ENCODE results near the gene NEIL3.
A peak's percentile ranks its signal among the peaks of the same experiment; 100 is the strongest.

The NEIL3 gene, protein sequence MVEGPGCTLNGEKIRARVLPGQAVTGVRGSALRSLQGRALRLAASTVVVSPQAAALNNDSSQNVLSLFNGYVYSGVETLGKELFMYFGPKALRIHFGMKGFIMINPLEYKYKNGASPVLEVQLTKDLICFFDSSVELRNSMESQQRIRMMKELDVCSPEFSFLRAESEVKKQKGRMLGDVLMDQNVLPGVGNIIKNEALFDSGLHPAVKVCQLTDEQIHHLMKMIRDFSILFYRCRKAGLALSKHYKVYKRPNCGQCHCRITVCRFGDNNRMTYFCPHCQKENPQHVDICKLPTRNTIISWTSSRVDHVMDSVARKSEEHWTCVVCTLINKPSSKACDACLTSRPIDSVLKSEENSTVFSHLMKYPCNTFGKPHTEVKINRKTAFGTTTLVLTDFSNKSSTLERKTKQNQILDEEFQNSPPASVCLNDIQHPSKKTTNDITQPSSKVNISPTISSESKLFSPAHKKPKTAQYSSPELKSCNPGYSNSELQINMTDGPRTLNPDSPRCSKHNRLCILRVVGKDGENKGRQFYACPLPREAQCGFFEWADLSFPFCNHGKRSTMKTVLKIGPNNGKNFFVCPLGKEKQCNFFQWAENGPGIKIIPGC

DNA sequence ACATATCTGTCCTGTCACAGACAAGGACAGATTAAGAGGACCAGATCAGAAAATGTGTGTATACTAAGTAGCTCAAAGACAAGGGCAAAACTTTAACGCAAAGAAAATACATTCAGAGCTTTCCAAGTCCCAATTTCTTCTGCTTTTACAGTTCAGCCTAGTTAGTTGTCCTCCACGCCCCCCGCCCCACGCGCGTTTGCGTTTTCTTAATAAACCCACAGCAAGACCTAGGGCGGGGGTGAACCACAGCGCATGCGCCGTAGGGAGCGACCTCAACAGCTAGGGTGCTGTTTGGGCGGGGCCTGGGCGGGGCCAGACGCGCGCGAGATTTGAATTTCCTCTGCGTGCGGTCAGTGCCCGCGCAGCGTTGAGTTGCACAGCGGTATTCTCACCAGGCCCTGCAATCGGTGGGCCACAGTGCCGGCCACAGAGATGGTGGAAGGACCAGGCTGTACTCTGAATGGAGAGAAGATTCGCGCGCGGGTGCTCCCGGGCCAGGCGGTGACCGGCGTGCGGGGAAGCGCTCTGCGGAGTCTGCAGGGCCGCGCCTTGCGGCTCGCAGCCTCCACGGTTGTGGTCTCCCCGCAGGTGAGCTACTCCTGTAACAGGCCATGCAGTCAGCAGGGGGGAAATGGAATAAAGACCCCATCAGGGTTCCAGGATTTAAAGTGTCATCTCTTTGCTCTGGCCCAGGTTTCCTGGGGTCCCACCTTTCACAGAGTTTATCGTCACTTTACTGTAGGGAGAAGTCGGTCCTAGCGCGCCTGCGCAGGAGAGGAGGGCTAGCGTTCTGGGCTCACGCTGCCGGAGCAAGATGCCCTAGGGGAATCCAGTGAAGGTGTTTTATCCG, at the start of gene NEIL3:
Gene NEIL3, plus strand, starts transcription at position 353 of the 850 bp plus-strand sequence. Its CDS starts 80 bp downstream, at position 433.
- peak; percentile 54 for DNase-seq

DNA sequence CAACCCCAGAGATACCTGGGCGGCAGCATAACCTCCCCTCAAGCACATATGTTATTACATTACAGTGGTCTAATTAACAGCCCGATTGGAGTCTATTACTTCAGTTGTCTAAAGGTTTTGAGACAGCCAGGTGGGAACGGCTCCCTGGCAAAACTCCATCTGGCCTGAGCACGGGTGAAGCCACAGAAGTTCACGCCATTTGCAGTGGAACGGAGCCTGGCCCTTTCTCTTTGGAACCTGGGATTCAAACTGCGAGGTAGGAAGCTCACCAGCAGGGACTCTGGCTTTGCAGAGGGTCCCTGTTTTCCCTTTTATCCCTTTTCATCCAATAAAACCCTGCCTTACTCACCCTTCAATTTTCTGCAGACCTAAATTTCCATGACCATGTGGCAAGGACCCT, 45.9 kb upstream of the NEIL3 start:
- no peak for DNase-seq

DNA sequence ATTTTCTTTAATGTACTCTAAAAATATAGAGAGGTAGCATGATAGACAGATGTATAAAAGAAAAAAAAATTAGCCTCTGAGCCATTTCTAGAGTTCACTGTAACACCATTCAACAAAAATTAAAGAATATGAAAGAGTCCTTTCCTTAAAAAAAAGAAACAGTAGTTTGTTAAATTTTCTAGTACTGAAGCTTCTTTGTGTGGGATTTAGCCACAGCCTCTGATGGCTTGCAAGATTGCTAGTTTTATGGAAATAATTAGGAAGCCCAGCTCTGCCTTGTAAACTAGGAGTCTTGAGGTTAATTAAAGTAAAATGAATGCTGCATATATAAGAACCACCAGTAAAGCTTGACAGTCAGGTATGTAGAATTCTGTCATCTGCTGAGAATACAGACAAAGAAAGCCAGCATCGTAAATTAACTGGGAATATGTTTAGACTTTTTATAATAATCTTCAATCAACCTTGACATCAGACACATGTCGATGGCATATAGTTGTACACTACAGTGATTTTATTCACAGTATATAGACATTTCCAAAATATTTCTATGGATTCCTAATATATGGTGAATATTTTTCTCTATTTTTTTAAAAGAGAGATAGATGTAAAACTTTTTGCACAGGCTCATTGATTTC, 44.8 kb upstream of the NEIL3 start:
- DNase-seq = no peak

DNA sequence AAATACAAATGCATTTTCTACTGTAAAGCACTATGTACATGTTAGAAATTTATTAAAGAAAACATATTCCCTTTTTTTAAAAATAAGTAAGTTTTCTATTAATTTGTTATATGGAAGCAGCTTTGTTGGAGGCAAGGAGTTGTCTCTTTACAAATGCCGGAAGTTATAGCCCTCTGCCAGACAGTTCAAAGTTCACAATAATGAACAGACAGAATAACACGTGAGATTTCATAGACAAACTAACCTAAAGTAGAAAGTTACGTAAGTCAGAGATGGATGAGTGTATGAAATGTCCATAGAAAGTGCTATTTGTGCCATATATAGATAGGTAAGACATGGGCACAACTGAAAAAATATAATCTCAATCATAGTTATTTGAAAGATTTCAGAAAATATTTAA, 43.9 kb upstream of the NEIL3 start:
- no peak for DNase-seq

DNA sequence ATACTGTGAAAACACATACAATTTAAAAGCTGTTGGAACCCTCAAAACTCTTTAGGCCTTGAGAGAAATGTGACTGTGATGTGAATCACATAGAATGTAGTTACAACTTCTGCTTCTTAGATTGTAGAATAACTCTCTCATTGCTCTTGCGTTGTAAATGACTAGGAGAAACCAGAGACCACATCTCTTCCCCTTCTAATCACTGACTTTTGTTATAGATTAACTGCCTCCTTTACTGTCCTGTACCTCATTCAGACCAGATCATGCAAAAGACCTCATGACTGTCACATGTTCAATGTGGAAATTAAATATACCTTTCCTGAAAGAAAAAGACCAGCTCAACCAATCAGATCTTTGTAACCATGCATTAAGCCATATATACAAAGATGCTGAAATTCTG, 43.2 kb upstream of the NEIL3 start:
- DNase-seq = no peak

DNA sequence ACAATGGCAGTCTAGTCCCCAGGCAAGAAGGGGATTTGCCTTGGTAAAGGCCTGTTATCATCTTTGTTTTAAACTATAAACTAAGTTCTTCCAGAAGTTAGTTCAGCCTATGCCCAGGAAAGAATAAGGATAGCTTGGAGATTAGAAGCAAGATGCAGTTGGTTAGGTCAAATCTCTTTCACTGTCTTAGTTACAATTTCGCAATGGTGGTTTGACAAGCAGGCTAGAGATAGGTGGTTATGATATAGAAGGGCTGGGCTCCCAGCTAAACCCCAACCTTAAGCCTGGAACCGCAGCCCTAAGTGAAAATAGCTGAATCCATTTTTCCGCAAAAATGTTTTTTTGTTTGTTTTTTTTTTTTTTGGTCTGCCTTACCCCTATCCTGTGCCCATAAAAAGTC, 41.8 kb upstream of the NEIL3 start:
- DNase-seq = no peak

DNA sequence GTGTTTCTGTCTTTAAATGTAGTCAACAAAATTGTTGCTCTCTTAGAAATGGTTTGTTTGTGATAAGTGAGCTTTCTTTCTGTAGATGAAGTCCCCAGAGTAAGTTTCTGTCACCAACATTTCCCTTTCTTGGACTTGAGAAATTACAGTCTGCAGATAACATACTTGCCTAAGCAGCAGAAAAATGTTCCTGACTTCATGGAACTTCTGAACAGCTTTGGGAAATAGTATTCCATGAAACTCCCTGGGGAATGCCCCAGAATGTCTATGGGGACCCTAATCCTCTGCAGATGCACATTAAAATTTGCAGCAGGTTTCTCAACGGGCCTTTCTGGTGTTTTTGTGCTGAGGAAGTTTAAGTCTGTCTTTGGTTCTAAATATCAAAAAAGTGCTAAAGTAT, 38.6 kb upstream of the NEIL3 start:
- DNase-seq = no peak

DNA sequence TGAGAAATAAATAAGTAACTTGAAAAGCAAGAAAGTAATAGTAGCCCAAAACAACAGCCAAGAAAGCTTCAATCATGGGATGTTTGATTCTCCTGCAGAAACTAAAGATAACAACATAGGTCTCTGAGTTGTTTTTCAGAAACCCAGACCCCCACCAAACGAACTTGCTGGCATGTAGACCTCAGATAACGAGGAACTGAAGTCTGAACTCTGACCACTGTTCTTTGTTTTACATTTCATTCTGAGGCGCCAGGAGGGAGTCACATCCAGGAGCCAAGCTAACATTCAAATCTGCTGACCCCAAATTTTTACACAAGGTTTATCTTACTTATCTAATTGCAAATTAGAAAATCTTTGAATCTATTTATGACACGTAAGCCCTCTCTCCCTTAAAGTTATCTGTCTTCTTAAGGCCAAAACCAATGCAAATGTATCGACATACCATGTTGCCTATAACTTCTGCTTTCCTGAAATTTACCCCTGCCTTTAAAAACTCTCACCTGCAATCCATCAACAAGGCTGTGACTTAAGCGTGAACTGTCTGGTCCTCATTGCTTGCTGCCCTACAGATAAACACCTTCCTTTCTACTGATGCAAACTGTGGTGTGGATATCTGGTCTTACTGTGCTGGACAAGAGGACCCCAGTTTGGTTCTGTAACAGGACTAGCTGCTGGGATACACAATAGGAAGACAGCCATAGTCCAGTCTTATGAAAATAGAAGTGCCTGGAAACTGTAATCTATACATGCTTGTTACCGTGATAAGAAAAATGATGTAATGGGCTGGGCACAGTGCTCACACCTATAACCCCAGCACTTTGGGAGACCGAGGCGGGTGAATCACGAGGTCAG, 37.5 kb upstream of the NEIL3 start:
- no peak for DNase-seq

DNA sequence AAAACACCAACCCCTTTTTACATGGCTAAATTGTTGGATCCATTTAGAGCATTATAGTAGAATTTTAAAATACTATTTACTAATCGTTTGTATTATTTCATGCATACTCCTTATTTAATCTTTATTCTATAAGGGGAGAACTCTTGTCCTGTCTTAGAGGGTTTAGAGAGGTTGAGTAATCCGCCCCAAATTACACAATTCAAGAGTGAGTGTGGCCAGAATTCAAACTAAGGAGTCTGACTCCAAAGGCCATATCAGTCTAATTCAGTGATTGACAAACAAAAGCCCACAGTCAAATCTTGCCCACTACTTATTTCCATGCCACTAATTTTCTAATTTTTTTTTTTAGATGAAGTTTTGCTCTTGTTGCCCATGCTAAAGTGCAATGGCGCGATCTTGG, 33.7 kb upstream of the NEIL3 start:
- DNase-seq = no peak

DNA sequence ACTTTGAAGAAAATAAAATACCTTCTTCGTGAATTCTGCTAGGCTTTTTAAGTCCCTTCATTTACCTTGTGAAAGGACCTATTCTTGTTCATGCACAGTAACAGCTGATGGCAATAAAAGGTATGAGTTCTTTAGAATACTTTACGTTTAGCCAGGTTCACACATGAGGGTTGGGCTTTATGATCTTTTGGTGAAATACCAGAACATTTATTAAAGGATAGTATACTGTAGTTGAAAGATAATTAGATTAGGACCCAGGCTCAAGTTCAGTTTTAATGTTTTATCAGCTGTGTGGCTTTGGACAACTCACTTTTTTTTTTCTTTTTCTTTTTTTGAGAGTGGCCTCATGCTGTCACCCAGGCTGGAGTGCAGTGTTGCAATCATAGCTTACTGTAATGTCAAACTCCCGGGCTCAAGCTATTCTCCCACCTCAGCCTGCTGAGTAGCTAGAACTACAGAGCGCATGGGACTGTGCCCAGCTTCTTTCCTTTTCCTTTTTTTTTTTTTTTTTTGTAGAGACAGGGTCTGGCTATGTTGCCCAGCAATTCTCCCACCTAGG, 28.2 kb upstream of the NEIL3 start:
- DNase-seq = no peak

DNA sequence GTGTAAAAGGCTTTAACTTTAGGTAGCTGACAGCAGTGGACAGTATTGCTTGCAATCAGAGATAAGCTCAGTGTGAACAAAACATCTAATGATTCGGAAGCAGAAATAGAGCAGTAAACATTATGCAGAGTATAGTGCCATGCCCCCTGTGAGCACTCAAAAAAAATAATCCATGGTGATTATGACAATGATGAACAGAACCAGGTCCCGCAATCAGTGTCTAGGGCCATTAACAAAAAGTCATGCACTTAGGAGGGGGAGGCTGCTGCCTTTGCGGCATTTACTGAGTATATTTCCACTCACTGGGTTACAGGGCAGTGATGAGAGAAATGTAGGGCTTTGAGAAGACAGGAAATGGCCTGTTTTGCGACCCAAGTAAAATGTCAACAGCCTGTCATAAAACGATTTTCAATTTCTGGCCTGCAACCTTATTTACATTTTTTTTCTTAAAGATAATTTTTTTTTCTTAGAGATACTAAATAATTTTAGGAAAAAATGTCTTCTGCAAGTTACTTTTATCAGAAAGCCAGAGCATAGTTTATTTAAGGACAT, 27.3 kb upstream of the NEIL3 start:
- DNase-seq = no peak

DNA sequence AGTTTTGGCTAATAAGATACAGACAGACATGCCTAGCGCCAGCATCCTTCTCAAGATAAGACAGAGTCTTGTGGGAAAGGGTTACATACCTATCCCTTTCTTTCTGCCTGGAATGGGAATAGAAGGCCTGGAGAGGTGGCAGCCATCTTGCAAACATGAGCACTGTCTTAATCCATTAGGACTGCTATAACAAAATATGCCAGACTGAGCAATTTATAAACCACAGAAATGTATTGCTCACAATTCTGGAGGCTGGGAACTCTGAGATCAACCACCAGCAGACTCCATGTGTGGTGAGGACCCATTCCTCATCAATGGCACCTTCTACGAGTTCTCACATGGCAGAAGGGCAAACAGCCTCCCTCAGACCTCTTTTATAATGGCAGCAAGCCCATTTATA, 26.5 kb upstream of the NEIL3 start:
- no peak for DNase-seq

DNA sequence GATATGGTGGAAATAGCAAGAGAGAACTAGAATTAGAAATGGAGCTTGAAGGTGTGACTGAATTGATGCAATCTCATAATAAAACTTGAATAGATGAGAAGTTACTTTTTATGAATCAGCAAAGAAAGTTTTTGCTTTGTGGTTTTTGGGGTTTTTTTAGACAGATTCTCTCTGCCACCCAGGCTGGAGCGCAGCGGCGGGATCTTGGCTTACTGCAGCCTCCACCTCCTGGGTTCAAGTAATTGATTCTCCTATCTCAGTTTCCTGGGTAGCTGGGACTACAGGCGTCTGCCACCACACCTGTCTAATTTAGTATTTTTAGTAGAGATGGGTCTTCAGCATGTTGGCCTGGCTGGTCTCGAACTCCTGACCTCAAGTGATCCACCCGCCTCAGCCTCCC, 23.7 kb upstream of the NEIL3 start:
- DNase-seq = no peak

DNA sequence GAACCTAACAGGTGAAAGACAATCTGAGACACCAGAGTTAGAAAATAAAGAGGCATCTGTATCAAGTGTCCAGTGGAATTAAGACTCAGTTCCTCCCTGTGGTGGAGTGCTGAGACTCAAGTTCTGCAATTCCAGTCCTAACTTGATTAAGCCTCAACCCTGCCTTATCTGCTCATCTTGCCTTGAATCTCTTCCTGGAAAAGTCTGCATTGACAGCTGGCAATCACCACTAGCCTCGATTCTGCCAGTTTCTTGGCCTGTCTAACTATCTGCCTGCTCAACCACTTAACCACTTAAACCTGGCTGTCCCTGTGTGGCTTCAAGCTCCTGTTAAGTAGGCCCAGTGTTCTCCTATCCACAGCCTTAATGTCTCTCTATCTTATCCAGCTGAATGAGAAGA, 22.4 kb upstream of the NEIL3 start:
- no peak for DNase-seq

DNA sequence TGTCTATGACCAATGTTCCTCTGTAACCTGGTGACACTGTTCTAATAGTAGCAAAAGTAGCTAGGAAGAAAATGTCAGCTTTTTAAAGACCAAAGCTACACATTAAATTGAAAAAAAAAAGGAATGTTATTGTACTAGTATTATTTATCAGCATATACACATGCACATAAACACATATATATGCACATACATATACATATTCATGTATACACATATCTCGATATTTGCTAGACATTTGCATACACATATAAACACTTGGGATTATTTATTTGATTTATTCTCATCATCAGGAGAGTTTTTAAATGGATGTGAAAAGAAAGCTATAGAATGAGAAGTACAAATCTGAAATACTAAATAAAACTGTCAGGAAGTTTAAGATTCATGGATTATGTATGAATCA, 21.3 kb upstream of the NEIL3 start:
- DNase-seq = no peak

DNA sequence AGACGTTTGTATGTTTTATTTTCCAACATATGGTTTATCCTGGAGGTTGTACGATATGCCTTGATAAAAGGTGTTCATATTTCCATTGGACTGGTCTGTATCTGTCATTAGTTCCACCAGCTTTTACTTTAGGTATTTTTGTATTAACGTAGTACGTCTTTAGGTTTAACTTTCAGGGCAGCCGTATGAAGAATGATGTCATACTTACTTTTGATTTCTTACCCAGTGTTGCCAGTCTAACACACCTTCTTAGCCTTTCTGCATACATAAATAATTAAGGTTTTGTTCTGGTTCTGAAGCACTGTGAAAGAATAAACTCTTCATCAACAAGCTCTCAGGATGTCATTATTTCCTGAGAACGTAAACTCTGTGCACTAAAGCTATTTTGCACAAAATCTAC, 18.9 kb upstream of the NEIL3 start:
- no peak for DNase-seq

DNA sequence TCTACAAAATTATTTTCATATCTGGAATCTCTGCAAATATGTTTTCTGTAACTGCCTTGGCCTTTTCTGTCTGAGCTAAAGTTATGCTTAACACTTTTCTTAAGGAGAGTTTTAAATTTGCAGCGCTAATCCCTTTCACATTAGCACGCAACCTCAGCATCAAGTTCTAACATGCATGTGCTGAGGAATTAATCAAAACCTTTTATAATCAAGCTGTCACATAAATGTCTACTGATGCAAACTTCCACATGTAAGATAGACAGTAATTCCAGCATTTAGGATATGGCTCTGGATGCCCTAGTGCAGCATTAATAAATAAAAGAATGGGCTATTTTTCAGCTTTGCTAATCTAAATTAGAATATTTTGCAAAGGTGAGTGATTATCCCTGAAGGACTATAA, 17.5 kb upstream of the NEIL3 start:
- DNase-seq = no peak

DNA sequence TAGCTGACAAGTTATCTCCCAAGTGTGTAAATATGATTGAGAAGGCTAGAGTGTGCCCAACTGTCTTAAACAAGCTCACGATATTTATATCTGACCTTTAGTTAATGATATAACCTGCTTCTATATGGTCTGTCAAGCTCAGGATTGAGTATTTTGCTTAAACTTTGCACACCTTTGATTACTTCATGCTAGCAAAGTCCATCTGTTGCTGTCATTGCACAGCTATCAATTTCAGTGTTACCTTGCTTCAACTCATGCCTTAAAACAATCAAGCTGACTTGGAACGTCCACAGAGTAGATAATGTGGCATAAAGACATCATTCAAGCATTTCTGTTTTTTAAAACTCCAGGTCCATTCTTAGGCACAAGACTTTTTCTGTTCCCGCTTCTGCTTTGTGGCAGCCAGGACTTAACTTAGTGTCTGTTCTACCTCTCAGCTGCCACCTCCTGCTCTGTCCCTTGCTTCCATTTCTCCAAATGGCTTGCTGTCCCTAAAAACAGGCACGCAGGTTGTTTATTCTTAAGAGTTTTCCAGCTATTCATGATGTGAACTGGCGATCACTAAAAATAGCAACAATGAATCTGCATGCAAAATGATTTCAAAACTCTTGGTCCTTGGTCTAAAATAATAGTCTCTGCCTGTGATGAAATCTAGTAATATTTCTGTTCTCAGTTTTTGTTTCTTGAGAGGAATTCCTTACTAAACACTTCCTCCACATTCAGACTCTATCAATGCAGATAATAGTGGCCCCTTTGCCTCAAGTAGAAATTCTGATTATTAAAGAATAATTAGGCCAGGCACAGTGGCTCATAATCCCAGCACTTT, 16.3 kb upstream of the NEIL3 start:
- DNase-seq = no peak

DNA sequence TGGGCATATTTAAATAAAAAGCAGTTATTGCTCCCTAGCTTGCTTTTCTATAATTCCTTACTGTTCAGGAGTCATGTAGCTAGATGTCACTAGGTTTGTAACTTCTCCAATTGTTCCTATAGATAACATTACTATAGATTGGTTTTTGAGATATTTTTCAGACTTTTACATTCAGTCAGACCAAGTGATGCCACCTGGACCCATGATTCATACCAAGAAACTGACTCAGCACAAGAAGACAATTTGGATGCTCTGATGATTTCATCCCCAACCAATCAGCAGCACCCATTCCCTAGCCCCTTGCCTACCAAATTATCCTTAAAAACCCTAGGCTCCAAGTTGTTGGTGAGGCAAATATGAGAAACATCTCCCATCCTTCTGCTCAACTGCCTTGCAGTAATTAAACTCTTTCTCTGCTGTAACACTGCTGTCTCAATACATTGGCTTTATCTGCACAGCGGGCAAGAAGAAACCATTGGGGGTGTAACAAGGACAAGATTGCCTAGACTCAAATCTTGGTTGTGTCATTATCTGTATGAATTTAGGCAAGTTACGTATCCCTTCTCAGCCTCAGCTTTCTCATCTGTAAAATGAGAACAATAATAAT, 11.8 kb upstream of the NEIL3 start:
- no peak for DNase-seq

DNA sequence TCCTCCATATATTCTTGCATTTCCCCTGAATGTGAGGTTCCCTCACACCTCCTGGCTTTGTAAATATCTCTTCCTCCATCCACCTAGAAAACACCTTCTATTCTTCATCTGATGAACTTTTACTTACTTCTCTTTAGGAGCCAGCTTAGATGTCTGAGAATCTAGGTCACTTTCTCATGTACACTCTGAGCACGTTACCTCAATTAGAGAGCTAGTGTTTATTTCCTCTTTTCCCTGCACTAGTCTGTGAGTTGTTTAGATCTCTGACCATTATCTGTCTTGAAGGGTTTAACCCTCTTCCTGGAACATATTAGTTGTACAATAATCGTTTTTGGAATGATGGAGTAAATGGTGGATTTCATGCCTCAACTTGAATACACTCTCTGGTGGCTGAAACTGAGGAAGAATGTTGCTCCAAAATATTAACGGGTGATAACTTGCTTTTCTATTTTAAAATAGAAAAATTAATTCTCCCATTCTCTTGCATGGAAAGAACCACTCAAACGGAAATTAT, 8.5 kb upstream of the NEIL3 start:
- DNase-seq = no peak
